Amniotic epithelial cell (primary cell): Measurements from ENCODE around the gene VAMP8.
A peak's percentile ranks its signal among the peaks of the same experiment; 100 is the strongest.
"Not testable (repeated sequence)": the region's sequence is repeated elsewhere in the genome, so short reads cannot be mapped to it uniquely, and the experiment has no call there.

Experiments used
- DNase-seq: peaks from one replicate; pipeline ENCODE4 v3.0.0-alpha.2; 2010; ENCODE audit warnings: low read depth

Gene VAMP8

DNA sequence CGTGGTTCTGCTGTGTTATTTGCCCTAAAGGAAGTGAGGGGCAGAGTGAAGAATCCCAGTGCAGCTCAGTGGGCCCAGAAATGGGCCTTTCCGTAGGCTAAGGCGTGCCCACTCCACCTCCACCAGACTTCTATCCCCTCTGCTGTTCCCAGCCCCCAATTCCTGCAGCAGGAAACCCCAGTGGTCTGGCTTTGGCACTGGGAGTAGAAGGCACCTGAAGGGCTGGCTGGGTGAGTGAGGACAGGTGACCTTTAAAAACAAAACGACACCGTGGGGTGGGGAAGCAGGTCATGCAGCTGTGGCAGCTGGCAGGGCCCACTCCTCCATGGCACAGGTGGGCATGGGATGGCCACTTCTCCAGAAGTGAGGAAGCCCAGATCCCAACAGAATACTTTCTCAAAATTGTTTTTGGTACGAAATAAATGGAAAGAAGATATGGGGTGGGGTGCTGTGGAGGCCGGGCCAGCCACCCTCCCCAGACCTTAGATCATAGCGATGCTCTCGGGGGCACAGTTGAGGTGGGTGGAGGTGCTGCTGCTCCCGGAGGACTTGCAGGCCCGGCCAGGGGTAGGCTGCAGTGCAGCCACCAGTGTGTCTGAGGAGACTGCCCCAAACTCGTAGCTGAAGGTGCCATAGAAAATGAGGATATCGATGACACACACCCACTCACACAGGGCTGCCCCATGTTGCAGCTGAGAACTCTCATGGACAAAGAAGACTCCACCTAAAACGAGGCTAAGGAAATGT, 21.4 kb downstream of the VAMP8 start:
- DNase-seq, result no peak

DNA sequence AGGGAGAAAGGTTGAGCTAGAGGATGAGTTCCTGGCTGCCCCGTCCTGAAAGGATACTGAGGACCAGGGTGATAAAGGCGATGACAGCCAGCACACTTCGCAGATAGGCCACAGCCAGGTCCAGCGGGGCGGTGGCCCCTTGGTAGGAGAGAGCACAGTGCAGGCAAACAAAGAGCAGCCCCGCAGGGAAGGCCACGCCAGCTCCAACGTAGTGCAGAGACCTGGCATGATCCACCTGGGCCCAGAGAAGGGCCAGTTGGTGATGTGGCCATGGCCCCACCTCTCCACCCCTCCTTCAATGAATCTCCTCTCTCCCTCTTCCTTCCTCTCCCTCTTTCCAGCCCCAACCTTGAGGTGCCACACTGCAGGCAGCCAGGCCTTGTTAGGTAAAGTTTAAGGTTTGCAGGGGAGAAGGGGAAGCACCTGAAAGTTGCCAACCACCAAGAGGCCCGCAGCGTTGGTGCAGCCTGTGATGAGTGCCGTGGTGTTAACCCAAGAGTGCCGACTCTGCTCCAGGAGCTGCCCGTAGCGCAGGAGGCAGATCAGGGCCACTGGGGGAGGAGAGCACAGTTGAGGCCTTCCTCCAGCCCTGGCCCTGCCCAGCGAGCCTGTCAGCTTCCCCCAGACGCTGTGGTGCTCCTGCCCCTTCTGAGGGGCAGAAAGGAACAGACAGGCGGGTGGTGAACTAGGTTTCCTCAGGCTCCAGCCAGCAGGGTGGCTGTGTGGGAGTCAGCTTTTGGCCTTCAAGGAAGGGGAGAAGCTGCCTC, 22.3 kb downstream of the VAMP8 start:
- DNase-seq, result no peak

- no peak for DNase-seq
Observed at GRCh38 chr2:85600235-85600575, 22.8 kb downstream of the VAMP8 start.

DNA sequence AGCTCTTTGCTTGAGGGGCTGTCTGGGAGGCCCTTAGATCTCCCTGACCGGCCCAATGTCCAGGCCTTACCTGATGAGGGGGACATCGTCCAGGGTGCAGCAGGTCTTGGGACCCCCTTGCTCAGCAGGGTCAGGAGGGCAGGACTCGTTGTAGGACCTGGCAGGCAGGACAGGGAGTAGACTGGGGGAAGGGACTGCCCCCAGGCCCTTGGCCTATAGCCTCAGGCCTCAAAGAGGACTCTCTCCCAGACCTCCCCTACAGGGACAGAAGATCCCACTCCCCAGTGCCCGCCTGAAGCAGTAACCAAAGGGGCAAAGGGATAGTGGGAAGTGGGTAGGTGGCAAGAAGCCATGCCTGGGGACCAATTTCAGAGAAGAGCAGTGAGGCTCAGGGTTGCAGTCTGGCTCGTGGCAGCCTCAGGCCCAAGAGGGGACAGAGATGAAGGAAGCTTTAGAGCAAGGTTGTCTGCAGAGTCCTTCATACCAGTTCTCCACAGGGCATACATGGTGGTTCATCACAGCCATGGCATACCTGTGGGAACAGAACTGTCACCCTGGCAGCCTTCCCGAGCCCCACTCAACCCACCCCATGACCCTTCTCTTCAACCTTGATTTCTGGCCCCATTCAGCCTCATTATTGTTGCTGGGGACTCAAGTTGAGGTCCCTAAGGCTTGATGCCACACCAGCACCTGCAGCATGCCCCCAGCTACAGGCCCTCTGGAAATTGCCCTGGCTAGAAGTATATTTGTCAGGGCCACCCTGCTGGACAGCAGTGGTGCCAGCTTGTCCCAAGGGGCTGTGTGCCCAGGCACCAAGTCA, 23.8 kb downstream of the VAMP8 start:
- no peak for DNase-seq

GRCh38 chr2:85601771-85602475, 24.5 kb downstream of the VAMP8 start:
- peak; percentile 35 for DNase-seq

GRCh38 chr2:85602476-85603234, 25.3 kb downstream of the VAMP8 start, which contains the start of gene TMEM150A:
TMEM150A (minus strand) TSS chr2:85602698; CDS start chr2:85601948, 750 bp downstream.
- peak; percentile 86 for DNase-seq

GRCh38 chr2:85604133-85604444, 26.7 kb downstream of the VAMP8 start:
- not testable (repeated sequence) for DNase-seq

- DNase-seq, result peak; percentile 46
Observed at GRCh38 chr2:85604568-85605339, 27.4 kb downstream of the VAMP8 start.

DNA sequence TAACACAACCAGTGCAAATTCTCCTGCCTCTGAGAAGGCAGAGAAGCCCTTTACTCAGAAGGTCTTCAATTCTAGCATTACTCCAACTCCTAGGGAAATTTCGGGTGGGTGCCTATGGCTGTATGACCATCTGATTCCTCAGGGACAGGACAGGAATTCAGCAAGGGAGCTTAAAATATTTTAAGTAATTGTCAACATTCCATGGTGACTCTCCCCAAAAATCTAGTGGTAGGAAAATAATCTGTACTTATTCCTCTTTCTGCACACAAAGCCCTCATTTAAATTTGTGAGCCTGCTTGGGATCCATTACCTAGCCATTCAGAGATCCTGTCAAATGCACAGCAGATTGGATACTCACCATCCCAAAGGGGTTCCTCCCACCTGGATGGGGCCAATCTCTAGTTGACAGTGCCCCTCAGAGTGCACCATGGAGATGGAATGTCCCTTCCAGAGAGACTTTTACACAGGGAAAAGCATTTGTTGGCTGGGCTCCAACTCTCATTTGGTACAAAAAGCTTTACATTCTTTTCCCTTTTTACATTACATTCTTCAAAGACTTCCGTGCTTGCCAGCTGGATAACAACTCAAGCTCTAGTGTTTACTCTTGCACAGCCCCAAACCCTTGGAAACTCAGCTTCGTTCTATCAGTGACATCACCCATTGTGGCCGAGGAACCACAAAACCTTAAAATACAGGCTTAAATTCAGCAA, 28.2 kb downstream of the VAMP8 start:
- peak; percentile 94 for DNase-seq

DNA sequence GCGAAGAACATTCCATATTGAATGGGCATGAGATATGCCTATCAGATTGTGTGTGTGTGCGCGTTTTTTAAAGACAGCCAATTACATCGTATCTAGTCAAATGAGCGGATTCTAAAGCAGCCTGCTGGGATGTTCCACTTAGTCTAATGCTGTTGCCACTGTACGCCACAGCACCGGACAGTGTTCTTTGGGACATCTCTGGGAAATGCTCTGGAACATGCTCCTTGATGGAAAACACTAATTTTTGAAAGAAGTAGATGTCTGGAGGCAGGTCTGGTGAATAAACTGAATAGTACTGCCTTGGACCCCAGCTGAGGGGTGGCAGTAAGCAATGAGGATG, 28.7 kb downstream of the VAMP8 start:
- DNase-seq, result no peak

DNA sequence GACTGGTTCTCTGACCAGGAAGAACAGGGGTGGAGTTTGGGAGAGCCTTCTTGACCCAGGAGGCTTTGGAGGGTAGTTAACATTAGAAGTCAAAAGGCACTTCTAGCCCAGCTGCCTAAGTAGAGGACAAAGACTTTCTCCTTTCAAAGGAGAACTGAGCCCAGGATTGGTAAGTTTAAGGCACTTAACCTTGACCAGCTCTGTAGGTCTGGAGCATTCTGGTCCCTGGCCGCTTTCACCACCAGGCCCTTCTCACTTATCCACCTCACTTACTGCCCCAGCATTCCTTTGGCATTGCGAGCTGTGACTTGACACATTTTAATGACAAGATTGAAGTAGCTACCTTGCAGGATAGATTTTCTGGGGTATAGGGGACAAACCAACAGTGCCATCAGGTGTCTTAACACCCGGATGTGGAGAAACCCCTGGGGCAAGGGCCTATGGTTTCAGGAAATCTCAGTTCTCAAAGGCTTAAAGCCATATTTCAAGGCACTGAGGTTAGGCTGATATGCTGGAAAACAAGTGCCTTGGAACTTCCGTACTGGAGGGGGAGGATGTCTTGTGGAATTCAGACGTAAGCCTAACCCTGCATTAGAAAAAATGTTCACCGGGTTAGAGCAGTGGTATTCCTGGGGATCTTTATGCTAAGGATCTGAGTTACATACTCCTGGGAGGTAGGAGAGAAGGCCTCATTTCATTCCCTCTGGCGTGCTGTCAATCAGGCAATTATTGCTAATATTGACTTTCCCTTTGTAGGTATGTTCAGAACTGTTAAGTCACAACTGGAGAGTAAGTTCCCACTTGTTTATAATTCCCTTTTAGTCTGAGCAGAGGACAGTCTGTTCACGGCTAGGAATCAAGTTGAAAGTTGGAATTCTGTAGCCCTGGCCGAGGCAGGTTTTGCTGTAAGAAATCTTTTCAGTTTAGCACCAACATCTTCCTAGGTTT, 30.2 kb downstream of the VAMP8 start:
- peak; percentile 89 for DNase-seq

DNA sequence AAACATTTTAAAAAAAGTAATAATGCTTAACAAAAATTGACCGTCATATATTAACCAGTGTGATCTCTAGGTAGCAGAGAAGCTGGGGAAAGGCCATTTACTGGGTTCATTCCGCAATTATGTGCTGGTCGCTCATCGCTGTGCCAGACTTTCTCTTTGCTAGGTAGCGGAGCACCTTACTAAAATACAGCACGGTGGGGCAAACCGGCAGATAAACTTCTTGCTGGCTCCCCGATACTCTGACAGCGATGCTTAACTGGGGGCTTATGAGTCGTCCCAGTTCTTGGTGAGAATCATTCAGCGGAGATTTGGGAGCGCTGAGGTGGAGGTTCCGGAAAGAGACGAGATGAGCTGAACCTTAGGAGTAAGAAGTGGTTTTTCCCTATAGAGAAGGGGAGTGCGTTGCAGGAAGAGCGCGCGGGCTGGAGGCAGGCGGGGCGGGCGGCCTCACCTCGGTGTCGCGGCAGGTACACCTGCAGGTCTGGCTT, 33.9 kb downstream of the VAMP8 start:
- no peak for DNase-seq

DNA sequence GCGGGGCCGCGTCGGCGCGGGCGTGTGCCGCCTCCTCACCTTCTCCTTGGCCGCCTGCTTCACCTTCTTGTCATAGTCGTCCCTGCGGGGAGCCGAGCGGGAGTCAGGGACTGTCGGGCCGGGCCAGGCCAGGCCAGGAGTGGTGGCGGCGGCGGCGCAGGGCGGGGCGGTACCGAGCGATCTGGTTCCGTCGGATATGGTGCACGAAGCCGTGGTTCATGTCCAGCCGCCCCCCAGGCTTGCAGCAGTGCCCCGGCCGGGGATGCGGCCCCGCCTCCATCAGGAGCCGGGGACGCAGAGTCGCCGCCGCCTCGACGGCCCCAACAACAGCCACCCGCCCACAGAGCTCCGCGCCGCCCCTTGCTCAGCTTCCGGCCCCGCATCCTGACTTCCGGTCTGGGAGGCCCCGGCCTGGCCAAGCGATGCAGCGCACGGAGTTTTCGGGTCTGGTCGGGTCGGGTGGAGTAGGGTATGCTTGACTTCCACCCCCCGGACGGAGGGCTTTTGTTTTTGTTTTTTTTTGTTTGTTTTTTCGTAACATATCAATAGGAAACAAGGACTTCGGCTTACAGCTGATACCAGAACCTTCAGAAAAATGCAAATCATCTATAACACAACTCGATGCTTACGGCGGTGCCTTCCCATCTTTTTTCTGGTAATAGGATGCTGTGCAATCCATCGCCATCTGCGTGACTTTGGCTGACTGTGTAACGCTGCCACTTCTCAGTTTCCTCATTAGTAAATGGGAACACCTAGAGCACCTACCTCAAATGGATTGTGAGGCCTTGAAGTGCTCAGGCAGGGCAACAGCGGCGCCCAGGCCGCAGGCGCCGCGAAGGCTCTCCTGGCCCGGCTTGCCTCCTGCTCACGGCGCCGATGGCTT, 34.6 kb downstream of the VAMP8 start, which contains the start of gene C2orf68:
Gene C2orf68, minus strand, starts transcription at position 362 of the 883 bp plus-strand sequence. Its CDS starts 82 bp downstream, at position 280.
- peak; percentile 80 for DNase-seq

DNA sequence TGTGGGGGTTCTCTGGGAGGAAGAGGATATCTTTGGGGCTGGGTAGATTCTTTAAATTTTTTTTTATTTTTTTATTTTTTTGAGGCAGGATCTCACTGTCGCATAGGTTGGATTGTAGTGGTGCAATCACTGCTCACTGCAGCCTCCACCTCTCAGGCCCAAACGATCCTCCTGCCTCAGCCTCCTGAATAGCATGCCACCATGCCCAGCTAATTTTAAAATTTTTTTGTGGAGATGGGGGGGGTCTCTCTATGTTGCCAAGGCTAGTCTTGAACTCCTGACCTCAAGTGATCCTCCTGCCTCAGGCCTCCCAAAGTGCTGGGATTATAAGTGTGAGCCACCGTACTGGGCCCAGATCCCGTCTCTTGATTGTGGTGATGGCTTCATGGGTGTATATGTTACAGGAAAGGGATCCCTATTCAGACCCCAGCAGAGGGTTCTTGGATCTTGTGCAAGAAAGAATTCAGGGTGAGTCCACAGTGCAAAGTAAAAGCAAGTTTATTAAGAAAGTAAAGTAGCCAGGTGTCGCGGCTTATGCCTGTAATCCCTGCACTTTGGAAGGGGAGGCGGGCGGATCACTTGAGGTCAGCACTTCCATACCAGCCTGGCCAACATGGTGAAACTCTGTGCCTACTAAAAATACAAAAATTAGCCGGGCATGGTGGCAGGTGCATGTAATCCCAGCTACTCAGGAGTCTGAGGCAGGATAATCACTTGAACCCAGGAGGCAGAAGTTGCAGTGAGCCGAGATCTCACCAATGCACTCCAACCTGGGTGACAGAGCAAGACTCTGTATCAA, 36.5 kb downstream of the VAMP8 start:
- DNase-seq, result no peak

- DNase-seq, result not testable (repeated sequence)
Observed at GRCh38 chr2:85614757-85615156, 37.4 kb downstream of the VAMP8 start.

GRCh38 chr2:85615413-85615728, 38.0 kb downstream of the VAMP8 start:
- no peak for DNase-seq

- not testable (repeated sequence) for DNase-seq
Observed at GRCh38 chr2:85617723-85618122, 40.3 kb downstream of the VAMP8 start.
